Measurements from ENCODE around the gene FES.
"Not testable (repeated sequence)": the region's sequence is repeated elsewhere in the genome, so short reads cannot be mapped to it uniquely, and the experiment has no call there.

FES gene

GRCh38 chr15:90915216-90915807, 31.0 kb downstream of the FES start:
- intact Hi-C loops (cut with DNase I), result no loop called here
- no peak for DNase-seq

GRCh38 chr15:90915808-90916440, 31.6 kb downstream of the FES start:
- intact Hi-C loops (cut with DNase I), result no loop called here
- DNase-seq, result peak in 19 of 42 donors; percentile 14 to 64 (median 35)

- intact Hi-C loops (cut with DNase I), result no loop called here
- DNase-seq, result no peak
These were observed 32.2 kb downstream of the FES start for GRCh38 chr15:90916461-90916860.

- intact Hi-C loops (cut with DNase I), result no loop called here
- no peak for DNase-seq
These were observed 33.3 kb downstream of the FES start for GRCh38 chr15:90917569-90917968.

GRCh38 chr15:90918034-90918788, 33.9 kb downstream of the FES start:
- intact Hi-C loops (cut with DNase I), result no loop called here
- no peak for DNase-seq

GRCh38 chr15:90918835-90919234, 34.5 kb downstream of the FES start:
- intact Hi-C loops (cut with DNase I), result no loop called here
- DNase-seq, result no peak

GRCh38 chr15:90921887-90922286, 37.6 kb downstream of the FES start:
- no peak for DNase-seq
- intact Hi-C loops (cut with DNase I), result no loop called here

GRCh38 chr15:90922712-90923322, 38.5 kb downstream of the FES start:
- DNase-seq; intact Hi-C loops (cut with DNase I): not testable (repeated sequence)

GRCh38 chr15:90924375-90924774, 40.1 kb downstream of the FES start:
- no peak for DNase-seq
- intact Hi-C loops (cut with DNase I), result no loop called here

GRCh38 chr15:90926766-90927165, 42.5 kb downstream of the FES start:
- intact Hi-C loops (cut with DNase I), result not testable (repeated sequence)

GRCh38 chr15:90928106-90928505, 43.8 kb downstream of the FES start:
- intact Hi-C loops (cut with DNase I); DNase-seq: not testable (repeated sequence)

More at GRCh38 chr15:90926766-90927165, 42.5 kb downstream of the FES start:
- not testable (repeated sequence) for DNase-seq

- intact Hi-C loops (cut with DNase I), result loop anchor here (5.0 kb wide), 1 partner anchor 282 kb away; no protein-coding TSS in a partner anchor
- no peak for DNase-seq
These were observed 45.1 kb downstream of the FES start for GRCh38 chr15:90929246-90930019.

GRCh38 chr15:90930861-90931574, 46.7 kb downstream of the FES start:
- intact Hi-C loops (cut with DNase I), result loop anchor here (5.0 kb wide), 1 partner anchor 284 kb away; no protein-coding TSS in a partner anchor
- DNase-seq, result no peak

- intact Hi-C loops (cut with DNase I), result loop anchor here (5.0 kb wide), 1 partner anchor 284 kb away; no protein-coding TSS in a partner anchor
- no peak for DNase-seq
These were observed 47.2 kb downstream of the FES start for GRCh38 chr15:90931575-90931827.

GRCh38 chr15:90931828-90932659, 47.7 kb downstream of the FES start, which contains the start of gene HDDC3:
Gene HDDC3, minus strand, starts transcription at chr15:90932549. Its CDS starts 9 bp downstream, at chr15:90932540.
- peak; percentile 69 to 98 (median 94) for DNase-seq
- intact Hi-C loops (cut with DNase I), result loop anchor here (2.0 to 5.0 kb wide), 2 partner anchors 29 to 285 kb away; partner anchors contain the start of gene MAN2A2

GRCh38 chr15:90932660-90932991, 48.3 kb downstream of the FES start:
- no peak for DNase-seq
- intact Hi-C loops (cut with DNase I), result loop anchor here (2.0 to 5.0 kb wide), 2 partner anchors 30 to 285 kb away; partner anchors contain the start of gene MAN2A2

GRCh38 chr15:90933301-90933700, 49.0 kb downstream of the FES start:
- intact Hi-C loops (cut with DNase I), result loop anchor here (2.0 to 5.0 kb wide), 2 partner anchors 30 to 286 kb away; partner anchors contain the start of gene MAN2A2
- no peak for DNase-seq

Measured in head of caudate nucleus (tissue), 42 donors.